HG03469 (cell line): Measurements from ENCODE around the gene TNNT3.
"Not testable (repeated sequence)": the region's sequence is repeated elsewhere in the genome, so short reads cannot be mapped to it uniquely, and the experiment has no call there.

Experiments used
- ATAC-seq: cut with Tn5 transposase; IDR thresholded peaks from one replicate; pipeline ENCODE4 v1.9.1; 2021; ENCODE audit warnings: mild to moderate bottlenecking, moderate library complexity, moderate number of reproducible peaks; ENCODE audit not compliant: unreplicated experiment

Gene TNNT3

DNA sequence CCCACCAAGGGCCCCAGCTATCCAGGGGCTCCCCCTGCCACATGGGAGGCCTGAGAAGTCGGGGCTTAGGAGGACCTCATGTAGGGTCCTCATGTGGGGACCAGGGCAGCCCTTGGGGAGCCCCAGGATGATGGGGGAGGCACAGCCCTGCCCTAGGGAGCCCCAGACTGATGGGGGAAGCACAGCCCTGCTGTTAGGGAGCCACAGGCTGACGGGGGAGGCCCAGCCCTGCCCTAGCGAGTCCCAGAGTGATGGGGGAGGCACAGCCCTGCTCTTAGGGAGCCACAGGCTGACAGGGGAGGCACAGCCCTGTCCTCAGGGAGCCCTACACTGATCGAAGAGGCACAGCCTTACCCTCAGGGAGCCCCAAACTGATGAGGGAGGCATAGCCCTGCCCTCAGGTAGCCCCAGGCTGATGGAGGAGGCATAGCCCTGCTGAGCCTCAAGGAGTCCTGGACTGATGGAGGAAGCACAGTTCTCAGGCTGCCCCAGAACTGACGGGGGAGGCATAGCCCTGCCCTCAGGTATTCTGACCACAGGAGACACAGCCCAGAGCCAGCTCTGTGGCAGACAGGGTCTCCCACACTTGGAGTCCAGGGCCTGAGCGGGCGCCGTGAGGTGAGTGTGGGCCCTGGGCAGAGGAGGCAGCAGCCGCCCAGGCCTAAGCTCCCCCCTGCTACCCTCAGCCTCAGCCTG, 38.6 kb upstream of the TNNT3 start:
- no peak for ATAC-seq

DNA sequence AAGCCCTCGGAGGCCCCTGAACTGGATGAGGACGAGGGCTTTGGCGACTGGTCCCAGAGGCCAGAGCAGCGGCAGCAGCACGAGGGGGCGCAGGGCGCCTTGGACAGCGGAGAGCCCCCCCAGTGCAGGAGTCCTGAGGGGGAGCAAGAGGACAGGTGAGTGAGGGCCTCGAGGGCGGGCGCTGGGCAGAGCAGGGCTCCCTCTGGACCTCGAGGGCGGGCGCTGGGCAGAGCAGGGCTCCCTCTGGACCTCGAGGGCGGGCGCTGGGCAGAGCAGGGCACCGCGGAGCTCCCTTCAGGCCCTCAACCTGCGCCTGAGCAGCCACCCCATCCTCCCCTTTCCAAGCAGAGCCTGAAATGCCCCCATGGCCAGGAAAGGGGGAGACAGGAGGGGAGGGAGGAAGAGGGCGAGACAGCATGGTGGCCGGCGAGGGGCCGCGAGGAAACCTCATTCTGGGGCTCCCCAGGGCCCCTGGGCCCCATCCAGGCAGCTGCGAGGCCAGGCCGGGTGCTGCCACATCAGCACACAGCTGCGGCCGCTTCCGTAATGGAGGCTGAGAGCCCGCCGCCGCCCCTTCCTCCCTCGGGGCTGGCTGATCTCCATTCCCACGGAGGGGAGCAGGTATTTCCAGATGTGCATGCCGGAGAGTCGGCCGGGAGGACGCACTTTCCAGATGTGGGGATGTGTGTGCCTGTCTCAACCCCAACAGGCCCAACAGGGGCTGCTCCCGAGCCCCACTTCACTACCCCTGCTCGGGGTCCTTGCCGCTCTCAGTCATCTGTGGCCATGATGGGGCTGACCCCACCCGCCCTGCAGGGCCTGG, 37.9 kb upstream of the TNNT3 start:
- no peak for ATAC-seq

DNA sequence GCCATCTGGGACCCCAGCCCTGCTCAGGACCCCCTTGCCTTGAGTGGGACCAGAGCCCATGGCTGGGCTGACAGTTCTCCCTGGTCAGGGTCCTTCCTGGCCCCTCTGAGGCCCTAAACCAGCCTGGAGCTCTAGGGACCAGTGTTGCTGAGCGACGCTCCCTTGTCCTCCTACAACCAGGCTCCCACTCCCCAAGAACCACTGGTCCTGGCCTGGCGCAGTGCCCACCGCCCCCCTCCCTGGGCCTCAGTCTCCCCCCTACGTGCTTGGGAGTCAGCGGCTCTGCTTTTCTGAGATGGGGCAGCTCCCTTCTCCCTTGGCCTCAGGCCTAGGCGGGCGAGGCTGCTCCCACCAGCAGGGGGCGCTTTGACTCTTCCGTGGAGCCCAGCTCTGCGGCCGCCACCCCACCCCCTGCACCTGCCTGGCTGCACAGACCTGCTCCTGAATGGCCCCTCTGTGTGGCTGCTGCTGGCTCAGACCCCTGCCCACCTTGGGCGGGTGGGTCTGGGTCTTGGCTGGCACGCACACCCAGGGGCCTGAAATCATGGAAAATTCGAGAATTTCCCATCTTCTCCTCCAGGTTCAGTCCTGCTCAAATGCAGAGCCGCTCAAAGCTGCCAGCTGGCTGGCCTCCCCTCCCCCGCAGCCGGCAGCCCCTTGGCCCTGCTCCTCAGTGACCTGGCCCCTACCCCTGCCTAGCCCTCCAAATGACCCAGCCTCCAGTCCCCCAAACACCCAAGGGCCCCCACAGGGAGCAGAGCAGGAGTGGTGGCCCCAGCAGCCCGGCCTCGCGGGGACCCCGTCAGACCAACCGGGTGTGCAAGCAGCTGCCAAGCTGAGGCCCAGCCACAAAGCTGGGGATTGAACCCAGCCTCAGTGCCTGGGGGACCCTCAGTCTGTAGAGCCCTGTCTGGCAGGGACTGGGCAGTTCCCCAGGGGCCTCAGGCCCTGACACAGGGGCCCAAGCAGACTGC, 37.0 kb upstream of the TNNT3 start:
- ATAC-seq = no peak

DNA sequence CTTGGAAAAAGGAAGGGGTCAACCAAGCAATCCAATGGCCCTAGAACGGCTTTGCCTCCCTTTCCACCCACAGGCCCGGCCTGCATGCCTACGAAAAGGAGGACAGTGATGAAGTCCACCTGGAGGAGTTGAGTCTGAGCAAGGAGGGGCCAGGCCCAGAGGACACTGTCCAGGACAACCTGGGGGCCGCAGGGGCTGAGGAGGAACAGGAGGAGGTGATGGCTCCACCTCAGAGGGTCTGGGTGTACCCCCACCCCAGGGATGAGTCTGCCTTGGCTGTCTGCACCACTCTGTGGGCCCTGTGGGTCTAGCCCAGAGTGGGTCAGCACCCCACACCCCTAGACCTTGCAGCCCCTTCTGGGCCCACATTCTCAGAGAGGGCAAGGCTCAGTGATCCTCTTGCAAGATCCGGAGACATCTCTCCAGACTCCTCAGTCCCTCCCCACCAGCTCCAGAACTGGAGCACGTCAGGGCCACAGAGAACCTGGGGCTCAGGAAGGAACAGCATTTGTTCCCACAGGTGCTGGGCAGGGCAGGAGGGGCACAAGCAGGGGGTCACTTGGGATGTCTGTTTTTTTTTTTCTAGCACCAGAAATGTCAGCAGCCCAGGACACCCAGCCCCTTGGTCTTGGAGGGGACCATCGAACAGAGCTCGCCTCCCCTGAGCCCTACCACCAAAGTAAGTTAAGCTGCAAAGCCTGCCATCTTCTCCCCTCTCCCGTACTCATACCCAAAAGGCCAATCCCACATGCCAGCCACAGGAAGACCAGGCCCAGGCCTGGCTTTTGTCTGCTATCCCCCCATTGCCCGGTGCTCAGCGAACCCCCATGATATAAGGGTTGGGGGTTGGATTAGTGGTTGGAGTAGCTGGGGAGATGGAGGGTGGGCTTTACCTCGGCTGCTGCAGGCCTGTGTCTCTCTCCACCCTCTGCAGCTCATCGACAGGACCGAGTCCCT, 35.9 kb upstream of the TNNT3 start:
- ATAC-seq = no peak

DNA sequence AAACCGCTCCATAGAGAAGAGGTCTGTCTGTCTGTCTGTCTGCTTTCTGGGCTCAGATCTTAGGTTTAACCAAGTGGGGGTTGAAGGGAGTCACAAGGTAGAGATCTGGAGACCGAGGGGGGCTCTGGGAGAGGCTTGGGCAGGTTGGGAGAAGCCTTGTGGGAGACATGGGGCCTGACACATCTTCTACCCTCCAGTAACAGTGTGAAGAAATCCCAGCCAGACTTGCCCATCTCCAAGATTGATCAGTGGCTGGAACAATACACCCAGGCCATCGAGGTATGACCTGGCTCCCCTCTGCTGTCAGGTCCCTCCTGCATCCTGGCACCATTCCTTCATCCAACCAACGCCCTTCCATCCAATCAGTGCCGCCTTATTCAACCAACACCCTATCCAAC, 35.2 kb upstream of the TNNT3 start:
- ATAC-seq = no peak

DNA sequence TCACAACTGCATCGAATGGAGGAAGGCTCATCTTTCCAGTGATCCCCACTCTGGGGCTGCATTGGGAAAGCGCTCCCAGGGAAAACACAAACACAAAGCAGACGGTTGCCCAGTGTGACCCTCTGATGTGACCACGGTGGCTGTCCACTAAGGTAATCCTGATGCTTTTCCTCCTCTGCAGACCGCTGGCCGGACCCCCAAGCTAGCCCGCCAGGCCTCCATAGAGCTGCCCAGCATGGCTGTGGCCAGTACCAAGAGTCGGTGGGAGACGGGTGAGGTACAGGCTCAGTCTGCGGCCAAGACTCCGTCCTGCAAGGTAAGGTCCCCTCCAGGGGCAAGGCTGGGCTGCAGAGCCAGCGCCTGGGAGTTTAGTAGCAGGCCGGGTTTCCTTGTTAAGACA, 33.0 kb upstream of the TNNT3 start:
- ATAC-seq = not testable (repeated sequence)

DNA sequence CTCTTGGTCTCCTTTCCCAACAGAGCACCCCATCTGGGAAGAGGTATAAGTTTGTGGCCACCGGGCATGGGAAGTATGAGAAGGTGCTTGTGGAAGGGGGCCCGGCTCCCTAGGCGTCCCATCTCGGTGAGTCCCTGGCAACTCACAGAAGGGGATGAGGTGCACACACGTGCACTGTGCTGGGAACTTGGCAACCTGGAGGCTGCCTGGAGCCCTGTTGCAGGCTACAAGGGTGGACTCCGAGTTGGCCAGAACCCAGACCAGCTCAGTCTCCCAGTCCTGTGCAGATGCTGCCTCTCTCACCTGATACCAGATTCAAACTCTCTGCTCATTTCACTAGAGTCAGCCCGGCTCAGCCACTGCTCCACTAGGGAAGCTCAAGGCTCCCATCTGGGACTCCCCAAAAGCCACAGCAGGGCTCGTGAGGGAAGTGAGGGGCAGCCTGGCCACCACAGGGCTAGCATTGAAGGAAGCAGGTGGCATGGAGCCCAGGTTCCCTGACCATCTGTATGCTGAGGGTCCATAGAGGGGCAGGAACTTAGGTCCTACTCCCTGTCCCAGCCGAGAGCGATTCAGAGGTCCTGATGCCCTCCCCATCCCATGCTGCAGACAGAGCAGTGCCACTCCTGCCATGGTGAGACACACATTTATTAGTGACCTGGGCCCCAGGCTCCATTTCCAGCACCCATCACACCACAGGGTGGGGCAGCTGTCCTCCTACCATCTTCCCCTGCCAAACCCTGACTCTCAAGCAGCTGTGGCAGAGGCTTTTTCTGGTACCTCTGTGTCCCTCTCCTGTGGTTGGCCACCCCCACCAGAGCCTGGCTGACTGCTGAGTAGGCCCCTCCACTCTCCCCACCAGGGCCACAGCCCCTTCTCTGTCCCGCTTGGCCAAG, 31.8 kb upstream of the TNNT3 start:
- ATAC-seq = no peak

DNA sequence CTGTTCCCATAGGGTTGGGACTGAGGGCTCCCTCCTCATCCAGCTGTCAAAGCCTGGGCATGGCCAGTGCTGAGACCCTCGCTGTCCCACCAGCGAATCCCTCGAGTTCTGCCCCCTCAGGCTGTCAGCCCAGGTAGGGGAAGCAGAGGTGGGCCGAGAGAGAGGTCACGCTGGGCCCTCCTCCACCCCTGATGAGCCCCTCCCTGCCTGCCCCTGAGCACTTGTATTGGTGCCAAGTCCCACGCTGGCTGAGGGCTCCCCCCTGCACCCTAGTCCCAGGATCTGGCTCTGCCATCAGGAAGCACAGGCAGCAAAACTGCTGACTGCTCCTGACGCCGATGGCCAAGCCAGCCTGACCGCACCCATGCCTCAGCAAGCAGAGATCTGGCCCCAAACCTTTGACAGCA, 31.2 kb upstream of the TNNT3 start:
- ATAC-seq = no peak

DNA sequence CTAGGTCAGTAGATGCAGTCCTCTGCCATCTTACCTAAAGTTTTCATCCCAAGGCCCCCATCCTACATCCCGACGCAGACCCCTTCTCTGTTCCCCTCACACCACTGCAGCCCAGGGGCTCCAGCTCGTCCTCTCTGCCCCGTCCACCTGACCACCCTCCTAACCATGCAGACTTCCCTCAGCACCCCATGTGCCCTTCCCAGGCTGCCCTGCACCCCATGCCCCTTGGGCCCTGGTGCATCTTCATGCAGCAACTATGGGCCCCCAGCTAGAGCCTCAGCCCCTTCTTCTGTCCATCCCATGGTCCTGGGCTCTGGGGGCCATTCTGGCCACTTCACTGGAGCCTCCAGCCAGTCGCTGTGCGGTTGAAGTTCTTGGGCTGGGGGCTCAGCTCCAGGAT, 30.7 kb upstream of the TNNT3 start:
- ATAC-seq = no peak

DNA sequence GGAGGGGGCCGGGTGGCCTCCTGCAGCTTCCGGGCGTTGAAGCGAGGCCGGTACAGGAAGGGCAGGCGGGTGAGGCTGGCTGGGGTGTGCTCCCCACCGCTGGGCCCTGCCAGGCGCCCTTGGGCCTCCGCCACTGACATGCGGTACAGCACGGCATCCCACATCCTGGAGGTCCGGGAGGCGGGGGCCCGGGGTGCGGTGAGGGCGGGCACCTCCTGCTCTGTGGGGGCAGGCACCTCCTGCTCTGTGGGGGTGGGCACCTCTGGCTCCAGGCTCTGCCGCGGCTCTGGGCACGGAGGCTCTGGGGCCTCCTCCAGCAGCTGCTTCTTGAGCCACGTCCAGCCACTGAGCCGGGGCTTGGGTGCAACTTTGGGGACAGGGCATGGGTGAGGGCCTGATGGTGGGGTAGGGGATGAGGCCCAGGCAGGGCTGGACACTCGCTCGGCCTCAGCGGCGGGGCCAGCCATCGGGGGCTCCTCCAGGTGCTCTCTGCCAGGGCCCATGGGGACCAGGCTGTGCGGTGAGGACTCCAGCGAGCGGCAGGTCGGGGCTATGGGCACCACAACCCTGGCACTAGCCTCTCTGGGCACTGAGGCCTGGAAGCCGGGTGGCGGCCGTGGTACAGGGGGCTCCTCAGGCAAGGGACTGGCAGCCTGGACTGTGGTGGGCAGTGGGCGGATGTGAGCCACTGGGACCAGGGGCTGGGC, 30.1 kb upstream of the TNNT3 start:
- no peak for ATAC-seq

DNA sequence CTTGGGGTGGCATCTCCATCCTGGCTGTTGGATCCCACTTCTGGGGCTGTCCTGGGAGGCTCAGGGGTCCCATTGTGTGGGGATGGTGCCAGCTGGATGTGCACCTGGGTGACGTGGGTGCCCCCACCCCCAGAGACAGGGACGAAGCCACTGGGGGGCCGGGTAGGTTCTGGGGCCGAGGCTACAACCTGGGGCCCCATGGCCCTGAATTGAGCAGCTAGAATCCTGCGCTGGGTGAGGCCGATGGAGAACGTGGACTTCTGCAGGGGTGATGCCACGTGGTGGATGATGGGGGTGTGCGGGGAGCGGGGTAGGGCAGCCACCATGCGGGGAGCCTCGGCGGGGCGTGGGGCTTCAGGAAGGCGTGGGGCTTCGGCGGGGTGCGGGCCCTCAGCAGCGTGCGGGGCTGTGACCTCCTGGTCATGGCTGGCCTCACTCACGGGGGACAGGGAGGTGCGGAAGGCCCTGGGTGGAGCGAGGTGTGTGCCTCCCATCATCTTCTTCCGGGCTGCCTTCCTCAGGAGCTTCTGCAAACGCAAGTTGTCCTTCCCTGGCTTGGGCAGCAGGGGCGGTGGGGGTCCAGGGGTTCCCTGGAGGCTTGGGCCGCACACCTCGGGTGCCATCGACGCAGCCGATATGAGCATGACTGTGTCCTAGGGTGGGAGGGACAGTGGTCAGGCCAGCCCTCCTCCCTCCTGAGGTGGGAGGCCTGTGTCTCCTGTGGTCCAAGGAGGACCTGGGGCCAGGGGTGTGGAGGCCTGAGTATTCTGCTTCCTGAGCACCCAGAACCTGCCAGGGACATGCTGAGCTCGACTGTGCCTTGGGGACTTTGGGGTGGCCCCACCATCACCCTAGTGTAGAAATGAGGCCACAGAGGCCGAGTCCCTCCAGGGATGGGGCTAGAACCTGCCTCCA, 29.3 kb upstream of the TNNT3 start:
- ATAC-seq = no peak

DNA sequence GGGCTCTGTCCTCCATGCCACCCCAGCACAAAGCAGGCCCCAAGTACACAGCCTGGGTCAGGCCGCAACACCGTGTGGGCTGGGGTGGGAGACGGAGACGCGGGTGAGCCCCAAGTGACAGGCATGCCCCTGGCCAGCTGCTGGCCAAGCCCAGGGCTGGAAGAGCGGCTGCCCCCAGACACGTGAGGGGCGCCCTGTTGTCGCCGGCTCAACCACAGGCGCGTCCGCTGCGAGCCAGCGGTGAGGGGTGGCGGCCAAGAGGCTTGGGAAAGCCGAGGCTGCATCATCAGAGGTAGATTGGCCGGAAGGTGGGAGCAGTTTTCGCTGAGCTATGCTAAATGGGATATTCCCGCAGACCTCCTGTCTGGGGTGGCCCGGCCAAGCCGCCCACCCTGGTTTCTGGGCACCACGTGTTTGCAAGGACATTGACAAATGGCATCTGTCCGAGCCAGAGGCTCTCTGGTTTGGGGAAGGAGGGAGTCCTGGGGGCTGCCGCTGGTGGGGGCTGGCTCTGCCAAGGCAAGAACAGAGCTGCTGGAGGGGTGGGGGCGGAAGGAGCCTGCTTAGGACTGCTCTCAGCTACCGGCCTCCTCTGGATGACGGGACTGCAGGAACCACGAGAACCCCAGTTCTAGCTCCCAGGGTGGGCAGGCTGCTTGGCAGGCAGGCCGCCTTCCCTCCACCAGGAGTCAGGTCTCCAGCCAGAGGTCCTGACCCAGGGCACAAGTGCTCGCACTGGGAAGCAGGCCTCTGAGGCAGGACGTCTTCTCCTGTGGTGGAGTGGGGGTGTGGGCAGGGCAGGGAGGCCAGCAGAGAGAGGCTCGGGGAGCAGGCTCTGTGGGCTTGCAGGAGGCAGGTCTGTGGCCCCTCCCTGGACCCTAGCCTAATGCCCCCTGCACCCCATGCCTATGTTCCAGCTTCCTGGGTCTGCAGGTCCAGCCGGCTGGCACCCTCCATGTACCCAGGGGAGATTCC, 28.4 kb upstream of the TNNT3 start:
- no peak for ATAC-seq

DNA sequence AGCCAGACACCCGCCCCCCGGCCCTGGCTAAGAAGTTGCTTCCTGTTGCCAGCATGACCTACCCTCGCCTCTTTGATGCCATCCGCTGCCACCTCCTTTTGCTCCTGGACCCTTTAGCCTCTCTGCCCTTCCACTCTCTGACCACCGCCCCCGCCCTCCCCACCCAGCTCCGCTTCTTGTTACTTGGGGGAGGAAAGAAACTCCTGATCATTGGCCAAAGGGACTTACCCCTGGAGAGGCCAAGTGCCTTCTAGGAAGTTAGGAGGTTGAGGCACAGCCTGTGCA, 27.7 kb upstream of the TNNT3 start, which contains the start of gene PRR33:
PRR33 (minus strand) TSS at position 65 of the 285 bp plus-strand sequence. CDS start 1,311 bp downstream, outside the sequence.
- ATAC-seq = no peak

DNA sequence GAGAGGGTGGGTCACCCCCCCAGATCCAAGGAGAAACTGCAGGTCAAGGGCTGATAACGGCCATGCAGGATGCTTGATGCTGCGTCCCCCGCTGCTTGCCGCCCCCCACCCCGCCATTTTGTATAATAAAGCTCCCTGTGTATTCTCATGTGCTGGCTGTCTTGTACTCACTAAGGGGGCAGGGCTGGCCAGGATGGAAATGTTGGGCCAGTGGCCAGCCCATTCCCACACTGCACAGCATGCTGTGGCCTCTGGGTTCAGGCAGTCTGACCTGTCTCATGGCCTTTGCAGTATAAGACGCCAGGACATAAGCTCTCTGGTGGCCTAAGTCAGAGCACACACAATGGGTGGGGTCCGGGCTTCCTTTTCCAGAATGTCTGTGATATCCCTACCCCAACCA, 27.4 kb upstream of the TNNT3 start:
- ATAC-seq = no peak

DNA sequence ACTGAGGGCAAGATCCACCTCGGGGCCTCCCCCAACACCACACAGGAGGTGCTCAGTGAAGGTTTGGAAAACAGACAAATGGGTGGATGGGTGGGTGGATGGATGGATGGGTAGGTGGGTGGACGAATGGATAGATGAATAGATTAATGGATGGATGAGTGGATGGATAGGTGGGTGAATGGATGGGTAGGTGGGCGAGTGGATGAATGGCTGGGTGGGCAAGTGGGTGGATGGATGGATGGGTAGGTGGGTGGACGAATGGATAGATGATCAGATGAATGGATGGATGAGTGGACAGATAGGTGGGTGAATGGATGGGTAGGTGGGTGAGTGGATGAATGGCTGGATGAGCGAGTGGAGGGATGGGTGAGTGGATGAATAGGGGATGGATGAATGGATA, 26.9 kb upstream of the TNNT3 start:
- no peak for ATAC-seq

DNA sequence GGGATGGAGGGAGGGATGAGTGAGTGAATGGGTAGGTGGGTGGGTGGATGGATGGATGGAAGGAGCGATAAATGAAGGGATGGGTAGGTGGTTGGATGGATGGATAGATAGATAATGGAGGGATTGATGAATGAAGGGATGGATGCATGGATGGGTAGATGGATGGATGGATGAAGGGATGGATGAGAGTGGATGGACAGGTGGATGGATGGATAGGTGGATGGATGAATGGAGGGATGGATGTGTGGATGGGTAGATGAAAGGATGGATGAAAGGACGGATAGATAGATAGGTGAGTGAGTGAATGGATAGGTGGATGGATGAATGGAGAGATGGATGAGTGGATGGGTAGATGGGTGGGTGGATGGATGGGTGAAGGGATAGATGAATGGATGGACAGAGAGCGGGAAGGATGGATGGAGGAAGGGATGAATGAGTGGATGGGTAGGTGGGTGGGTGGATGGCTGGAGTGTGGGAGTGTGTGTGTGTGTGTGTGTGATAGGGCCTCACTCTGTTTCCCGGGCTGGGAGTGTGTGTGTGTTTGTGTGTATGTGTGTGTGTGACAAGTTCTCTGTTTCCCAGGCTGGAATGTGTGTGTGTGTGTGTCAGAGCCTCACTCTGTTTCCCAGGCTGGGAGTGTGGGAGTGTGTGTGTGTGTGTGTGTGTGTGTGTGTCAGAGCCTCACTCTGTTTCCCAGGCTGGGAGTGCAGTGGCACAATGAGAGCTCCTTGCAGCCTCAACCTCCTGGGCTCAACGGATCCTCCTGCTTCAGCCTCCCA, 25.7 kb upstream of the TNNT3 start:
- ATAC-seq = no peak
